GM19193 (cell line): Measurements from ENCODE around the gene GLT1D1.

Experiments
- POLR2A ChIP-seq: IDR thresholded peaks from 4 replicates; pipeline ENCODE4 v1.6.1; 2011; ENCODE audit not compliant: insufficient read depth, insufficient read length; ENCODE audit errors: extremely low read depth

Gene GLT1D1

DNA sequence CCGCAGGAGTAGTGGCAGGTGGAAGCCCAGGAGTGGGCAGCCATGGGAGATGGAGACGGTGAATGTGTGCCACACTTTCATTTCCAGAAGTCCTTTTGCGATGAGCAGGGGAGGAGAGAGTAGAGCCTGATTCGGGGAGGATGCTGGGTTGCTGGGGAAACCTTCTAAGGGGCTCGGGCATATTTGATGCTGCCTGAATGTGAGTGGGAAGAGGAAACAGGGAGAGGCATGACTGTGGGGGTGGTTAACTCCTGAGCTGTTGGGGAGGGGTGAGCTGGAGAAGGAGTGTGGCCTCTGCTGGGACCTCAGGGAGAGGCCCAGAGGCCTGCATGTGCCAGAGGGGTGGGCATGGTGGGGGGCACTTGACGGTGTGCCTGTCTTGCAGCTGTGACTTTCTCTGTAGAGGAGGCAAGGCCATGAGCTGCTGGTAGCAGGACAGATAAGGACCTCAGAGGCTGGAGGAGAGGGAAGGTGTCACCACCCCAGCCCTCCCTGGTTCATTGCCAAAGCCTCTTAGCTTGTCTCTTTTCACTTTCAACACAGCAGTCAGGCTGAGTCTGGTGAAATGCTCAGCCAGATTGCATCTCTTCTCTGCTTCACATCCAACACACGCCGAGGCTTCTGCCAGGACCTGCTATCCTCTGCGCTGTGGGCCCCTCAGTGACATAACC lies 11.4 kb downstream of the GLT1D1 start:
- TF ChIP-seq POLR2A, result no peak

DNA sequence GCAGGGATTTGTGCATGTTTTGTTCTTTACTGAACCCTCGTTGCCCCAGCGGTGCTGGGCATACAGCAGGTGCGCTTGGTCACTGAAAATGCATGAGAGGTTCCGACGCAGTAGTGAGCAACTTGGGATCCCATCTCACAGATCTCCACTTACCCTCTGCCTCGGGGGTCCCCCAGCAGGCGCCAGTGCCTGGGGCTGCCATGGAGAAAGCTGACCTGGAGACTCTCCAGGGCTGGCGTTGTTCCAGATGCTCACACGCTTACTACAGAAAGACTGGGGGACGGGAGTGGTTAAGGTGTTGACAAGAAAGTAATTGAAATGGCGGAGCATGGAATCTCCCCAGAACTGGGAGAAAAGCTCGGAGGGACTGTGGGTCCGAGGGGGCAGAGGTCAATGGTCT lies 14.2 kb downstream of the GLT1D1 start:
- no peak for TF ChIP-seq POLR2A

- TF ChIP-seq POLR2A, result no peak
These were observed 18.2 kb downstream of the GLT1D1 start for GRCh38 chr12:128871516-128871892.

DNA sequence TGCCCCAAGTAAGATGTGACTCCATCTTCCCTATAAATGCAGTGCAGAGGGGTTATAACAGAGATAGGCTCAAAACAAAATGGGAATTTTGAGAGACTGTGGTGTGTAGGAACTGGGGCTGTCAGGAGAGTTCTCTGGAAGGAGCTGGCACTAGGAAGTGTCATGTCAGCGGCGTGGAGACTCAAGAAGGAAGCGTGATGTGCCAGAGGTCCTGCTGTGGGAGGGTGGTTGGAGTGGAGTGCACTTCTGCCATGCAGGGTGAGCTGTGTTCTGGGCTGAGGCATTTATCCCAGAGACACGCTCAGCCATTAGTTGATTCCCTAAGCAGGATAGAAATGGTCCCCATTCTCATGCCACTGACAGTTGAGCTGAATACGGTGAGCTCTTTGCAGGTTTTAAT lies 19.0 kb downstream of the GLT1D1 start:
- no peak for TF ChIP-seq POLR2A

DNA sequence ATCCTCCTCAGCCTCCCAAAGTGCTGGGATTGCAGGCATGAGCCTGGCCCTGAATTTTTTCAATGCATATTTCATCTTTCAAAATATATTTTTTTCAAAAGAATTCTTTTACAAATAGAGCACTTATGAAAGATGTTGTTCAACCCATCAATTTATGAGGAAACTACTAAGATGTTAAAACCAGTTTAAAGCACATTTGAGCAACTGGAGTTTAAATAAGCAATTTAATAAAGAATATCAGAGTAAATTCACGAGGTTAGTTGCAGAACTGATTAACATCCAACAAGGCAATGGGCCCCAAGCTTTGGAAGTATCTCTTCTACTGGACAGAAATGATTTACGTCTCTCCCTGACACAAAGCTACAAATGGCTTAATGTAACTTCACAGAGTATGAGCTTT lies 23.3 kb downstream of the GLT1D1 start:
- no peak for TF ChIP-seq POLR2A

- TF ChIP-seq POLR2A, result no peak
These were observed 26.9 kb downstream of the GLT1D1 start for GRCh38 chr12:128879898-128880764.

DNA sequence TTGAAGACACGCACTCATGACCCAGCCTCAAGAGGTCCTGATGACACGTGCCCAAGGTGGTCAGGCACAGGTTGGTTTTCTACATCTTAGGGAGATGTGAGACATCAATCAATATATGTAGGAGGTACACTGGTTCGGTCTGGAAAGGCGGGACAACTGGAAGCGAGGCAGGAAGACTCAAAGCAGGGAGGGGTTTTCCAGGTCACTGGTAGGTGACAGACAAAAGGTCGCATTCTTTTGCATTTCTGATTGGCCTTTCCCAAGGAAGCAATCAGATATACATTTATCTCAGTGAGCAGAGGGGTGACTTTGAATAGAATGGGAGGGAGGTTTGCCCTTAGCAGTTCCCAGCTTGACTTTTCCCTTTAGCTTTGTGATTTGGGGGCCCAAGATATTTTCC lies 38.6 kb downstream of the GLT1D1 start:
- TF ChIP-seq POLR2A, result no peak

GRCh38 chr12:128903236-128903635 lies 50.0 kb downstream of the GLT1D1 start:
- TF ChIP-seq POLR2A, result no peak

DNA sequence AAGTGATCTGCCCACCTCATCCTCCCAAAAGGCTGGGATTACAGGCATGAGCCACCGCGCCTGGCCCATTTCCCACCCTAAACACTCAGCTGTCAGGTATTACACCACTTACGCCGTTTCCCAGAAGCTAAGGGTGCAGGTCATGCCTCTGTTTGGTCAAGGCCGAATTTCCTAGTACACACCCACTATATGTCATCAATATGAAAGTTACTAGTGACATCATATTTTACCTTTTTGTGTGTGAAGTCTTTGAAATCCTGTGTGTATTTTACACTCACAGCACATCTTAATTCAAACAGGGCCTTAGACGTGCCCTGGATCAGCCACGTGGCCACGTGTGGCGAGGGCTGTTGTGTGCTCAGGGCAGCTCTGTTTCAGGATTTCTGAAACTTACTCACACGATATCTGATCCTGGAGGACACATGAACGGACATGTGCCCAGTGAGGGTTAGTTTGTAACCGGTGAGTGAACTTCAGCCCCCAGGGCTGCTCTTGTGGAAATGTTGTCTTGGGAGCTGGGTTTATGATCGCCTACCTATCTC lies 51.8 kb downstream of the GLT1D1 start:
- no peak for TF ChIP-seq POLR2A

DNA sequence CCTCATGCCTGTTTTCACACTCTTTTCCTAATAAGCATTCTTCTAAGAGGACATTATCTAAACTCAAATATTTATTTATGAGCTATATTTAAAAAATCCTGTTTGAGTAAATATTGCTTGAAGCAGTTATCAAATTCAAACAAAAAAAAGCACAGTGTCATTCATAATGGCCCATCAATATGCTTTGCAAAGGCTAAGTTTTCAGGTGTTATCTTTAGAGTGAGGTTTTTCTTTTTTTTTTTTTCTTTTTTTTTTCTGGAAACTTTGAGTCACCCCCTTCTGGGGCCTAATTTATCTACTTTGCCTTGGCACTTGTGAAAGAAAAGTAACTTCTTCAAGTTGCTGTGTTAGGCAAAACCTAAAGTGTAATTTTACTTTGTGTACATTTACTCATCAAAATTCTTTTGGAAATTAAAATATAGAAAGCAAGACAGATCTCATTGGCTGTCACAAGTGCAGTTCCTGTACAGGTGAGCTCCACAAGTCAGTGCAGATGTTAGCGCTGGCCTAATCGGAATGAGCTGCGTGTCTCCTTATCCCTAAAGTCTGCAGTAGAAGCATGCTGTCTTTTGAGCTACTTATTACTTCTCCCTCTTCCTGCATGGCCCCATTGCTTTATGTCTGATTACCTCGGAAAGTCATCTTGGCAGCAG lies 53.3 kb downstream of the GLT1D1 start:
- no peak for TF ChIP-seq POLR2A

- TF ChIP-seq POLR2A, result no peak
These were observed 55.0 kb downstream of the GLT1D1 start for GRCh38 chr12:128908254-128908653.

- TF ChIP-seq POLR2A, result no peak
These were observed 56.4 kb downstream of the GLT1D1 start for GRCh38 chr12:128909653-128910052.

- no peak for TF ChIP-seq POLR2A
These were observed 57.4 kb downstream of the GLT1D1 start for GRCh38 chr12:128910629-128911028.

DNA sequence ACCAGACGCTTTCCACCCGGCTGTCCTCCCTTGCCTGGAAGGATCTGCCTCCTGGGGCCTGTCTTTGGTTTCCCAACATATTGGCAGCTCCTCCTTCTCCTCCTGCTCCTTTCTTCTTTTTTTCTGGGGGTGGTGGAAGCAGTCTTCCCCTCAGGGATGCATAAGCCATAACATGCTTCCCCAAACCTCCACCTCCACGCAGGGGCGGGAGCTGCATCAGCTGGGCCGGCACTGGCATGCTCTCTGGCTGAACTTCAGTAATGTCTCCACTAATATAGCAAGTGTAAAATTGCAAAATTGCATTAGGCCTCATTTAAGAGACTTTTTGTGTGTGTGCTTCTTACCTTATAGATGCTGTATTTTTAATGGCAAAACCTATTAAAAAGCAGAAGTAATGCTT lies 58.6 kb downstream of the GLT1D1 start:
- TF ChIP-seq POLR2A, result no peak

DNA sequence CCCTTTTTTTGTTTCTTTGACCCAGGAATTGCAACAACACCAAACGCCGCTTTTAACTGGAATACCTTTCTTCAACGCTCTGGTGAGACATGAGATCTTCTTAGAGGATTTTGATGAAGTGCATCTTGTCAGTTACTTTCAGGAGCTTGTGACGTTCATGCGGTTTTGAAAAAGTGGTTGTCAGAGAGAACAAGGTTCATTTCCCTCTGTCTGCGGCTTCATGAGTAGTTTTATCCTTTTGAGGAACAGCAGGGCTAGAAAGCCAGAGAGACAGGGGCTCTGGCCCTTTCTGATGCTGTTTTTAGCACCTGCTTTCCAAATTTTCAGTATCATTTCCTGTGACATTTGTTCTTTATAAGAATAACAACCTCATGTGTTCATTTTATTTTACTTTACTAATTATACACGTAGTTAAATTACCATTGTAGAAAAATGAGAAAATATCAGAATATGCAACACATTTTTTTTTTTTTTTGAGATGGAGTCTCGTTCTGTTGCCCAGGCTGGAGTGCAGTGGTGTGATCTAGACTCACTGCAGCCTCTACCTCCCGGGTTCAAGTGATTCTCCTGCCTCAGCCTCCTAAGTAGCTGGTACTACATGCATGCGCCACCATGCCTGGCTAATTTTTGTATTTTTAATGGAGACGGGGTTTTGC lies 61.8 kb downstream of the GLT1D1 start:
- TF ChIP-seq POLR2A, result no peak
